ENCODE measurements around the gene IL17A. TPM values are rescaled to one million over a fixed set of nuclear protein-coding genes. Genes with fewer than 3 reads are reported as not detected.

IL17A gene
- total RNA-seq, 1 donor from 2014 or later: not detected

DNA sequence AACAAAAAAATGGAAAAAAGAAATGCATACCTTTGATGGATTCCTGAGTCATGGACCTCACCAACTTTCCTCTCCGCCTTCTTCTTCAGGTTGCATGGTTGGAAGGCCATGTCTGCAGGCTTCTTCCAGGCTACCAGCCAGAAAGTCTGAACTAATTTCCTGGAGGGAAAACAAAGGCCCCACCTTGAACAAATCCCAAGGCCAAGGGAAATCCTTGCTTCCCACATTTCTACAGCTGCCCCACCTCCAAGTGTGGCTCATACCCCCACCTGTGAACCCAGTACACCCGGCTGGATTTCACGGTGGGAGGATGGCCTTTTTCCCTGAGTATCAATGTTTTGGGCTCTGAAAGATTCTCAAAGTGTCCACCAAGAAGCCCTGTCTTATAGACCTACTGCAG is 22.4 kb downstream of the IL17A start:
- intact Hi-C loops (cut with micrococcal nuclease): no loop called here
- ATAC-seq: peak; percentile 13
- no peak for DNase-seq

- DNase-seq (no peak), ATAC-seq (no peak)
- intact Hi-C loops (cut with micrococcal nuclease): no loop called here
Measured at GRCh38 chr6:52209770-52210169, 23.6 kb downstream of the IL17A start.

- DNase-seq: no peak
- no peak for ATAC-seq
- intact Hi-C loops (cut with micrococcal nuclease): no loop called here
Measured at GRCh38 chr6:52210227-52210626, 24.1 kb downstream of the IL17A start.

DNA sequence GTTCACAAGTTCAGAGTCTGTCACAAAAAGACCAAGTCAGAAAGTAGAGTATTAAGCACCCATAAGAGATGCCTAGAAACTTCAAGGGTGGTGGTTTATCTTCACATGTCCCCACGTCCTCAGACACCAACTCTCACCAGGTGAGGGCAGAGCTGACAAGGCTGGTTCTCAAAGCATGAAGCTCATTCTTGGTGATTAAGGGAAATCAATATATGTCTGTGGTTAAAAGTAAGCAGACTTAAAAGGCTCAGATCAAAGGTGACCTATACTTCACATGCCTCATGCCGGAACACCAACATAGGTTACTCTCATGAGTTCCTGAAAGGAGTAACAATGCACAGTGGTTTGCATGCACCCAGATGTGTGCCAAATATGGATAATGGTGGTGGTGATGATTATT is 27.0 kb downstream of the IL17A start:
- DNase-seq (no peak), ATAC-seq (no peak)
- intact Hi-C loops (cut with micrococcal nuclease): no loop called here

DNA sequence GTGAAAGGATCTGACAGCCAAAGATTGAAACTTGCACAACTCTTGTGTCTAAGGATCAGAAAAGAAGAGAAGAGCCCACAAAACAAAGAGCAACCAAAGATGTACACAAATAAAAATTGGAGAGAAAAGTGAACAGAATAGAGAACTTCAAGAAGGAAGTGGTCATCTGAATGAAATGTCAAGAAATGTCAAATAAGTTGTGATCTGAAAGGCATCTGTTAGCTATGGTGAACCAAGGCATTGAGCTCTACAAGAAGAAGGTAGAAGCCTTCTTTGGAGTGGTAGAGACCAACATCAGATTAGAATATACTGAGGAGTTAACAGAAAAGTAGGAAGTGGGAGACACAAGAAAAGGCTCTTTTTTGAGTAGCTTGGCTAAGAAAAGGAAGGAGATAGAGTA is 29.6 kb downstream of the IL17A start:
- DNase-seq (no peak), ATAC-seq (no peak)
- intact Hi-C loops (cut with micrococcal nuclease): no loop called here

GRCh38 chr6:52216932-52217575 is 30.9 kb downstream of the IL17A start:
- ATAC-seq: no peak
- DNase-seq: no peak
- intact Hi-C loops (cut with micrococcal nuclease): no loop called here

DNA sequence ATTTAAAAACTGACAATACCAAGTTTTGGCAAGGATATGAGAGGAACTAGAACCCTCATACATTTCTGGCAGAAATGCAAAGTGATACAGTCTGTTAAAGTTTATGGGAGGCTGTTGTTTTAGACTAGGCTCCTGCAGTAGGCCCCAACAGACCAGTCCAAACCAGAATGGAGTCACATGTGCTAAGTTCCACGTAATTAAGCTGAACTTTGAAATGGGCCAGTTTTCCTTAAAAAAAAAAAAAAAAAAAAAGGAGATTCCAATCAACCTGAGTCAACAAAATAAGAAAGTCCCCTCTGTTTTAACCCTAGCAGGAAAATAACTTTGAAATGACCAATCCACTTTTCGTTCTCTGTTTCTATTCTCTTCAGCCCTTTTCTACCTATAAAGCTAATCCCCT is 31.6 kb downstream of the IL17A start:
- ATAC-seq (no peak), DNase-seq (no peak)
- intact Hi-C loops (cut with micrococcal nuclease): no loop called here

DNA sequence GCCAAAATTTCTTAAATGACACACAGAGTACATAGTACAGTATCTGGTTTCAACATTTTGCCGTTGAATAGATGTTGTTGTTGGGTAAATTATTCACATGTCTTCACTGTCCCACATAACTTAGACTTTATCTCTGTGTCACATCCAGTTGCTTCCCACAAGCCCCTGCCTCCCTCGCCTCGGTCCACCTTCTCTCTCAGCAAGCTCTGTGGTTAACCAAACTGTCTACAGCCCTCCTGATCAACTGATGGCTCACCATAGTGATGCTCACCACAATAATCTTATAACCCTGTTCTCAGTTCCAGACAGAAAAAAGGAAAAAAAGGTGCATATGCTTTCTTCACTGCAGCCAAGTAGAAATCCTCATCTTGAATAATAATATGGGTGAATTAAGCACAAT is 35.1 kb downstream of the IL17A start:
- DNase-seq (no peak), ATAC-seq (no peak)
- intact Hi-C loops (cut with micrococcal nuclease): no loop called here

GRCh38 chr6:52227495-52227894 is 41.3 kb downstream of the IL17A start:
- ATAC-seq (no peak), DNase-seq (no peak)
- intact Hi-C loops (cut with micrococcal nuclease): no loop called here

DNA sequence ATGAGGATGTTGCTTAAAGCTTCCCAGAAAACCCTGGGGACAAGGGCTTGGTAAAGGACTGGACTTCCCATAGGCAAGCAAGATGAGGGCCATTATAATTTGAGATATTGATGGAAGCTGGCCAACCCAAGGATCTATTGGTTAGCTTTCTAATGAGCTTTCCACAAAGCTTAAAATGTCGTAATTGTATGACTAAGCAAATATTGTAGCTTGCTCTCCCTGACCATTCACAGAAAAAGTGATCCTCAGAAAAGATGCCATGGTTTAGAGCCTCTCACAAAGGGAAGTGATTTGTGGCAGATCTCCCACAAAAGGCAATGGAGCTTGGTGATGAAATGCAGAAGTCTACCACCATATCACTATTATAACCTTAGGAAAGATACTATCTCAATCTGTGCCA is 44.5 kb downstream of the IL17A start:
- intact Hi-C loops (cut with micrococcal nuclease): no loop called here
- no peak for ATAC-seq
- DNase-seq: no peak

DNA sequence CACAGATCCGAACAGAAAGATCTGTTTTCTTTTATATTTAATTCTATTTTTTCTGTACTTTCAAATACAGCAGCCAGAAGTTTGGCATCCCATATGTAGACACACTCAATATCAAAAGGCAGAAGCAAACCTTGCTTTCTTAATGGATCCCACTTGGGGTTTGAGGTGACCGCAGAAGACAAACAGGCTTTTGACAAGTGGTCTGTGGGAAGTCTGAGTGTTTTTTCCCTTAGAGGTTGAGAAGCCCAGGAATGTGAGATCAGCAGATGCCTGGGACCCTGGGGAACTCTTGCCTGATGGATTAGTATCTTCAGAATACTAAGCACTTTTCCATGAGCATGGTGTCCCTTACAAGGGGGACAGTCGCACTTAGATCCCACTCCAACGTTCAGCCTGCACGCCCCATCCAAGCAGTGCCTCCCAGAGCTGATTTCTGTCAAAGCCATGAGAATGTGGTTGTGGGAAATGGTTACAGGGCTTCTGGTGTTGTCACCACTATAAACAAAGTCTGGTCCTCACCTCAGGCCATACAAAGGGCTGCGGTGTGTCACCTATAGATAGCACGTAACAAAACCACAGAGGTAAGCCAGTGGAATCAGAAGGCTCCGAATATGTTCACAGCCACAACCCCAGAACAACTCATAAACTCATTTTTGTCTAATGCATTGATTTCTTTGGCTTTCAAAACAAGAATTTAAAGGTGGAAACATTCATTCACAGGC is 45.4 kb downstream of the IL17A start:
- ATAC-seq (no peak), DNase-seq (no peak)
- intact Hi-C loops (cut with micrococcal nuclease): no loop called here

- intact Hi-C loops (cut with micrococcal nuclease): no loop called here
- no peak for ATAC-seq
Measured at GRCh38 chr6:52233005-52233404, 46.8 kb downstream of the IL17A start.

GRCh38 chr6:52233975-52234823 is 48.0 kb downstream of the IL17A start:
- ATAC-seq (no peak), DNase-seq (no peak)
- intact Hi-C loops (cut with micrococcal nuclease): no loop called here

More at GRCh38 chr6:52233005-52233404, 46.8 kb downstream of the IL17A start:
- no peak for DNase-seq

Small RNA genes within 50 kb of the gene (microRNA-seq; reads per million reads assigned to microRNA genes)
- gene MIR133B (ENCODE audit: borderline number of aligned reads): 5.9 reads per million
- 144 reads per million, percentile 45 among the genes with 10 or more reads in this experiment for gene MIR206 (ENCODE audit: borderline number of aligned reads)

Other genes with a start within 250 kb of the IL17A start
- gene PKHD1, start 98.8 kb upstream of the IL17A start, total RNA-seq: not detected
- not detected for gene IL17F, start 58.1 kb downstream of the IL17A start, total RNA-seq
- gene MCM3, start 98.4 kb downstream of the IL17A start, total RNA-seq: 21.8 TPM
- gene PAQR8, start 175.8 kb downstream of the IL17A start, total RNA-seq: 1.8 TPM
- 6.2 TPM for gene EFHC1, start 234.0 kb downstream of the IL17A start, total RNA-seq

Data from left ventricle myocardium superior (tissue), 1 donor.